GM12878 (cell line): ENCODE measurements around the gene GPATCH3. TPM values are rescaled to one million over a fixed set of nuclear protein-coding genes. Genes with fewer than 3 reads are reported as not detected.

ENCODE experiments used
- ATAC-seq: fragments of 200-7000 bp; cut with Tn5 transposase; 3 replicates; pipeline ENCODE4 v1.9.1; 2020; ENCODE audit warnings: mild to moderate bottlenecking, moderate library complexity
- BruUV-seq: library from RNA; stranded (reverse); fragments of 400-500 nt; replicated peaks from 2 replicates; lab custom pipeline; 2021; lab: Mats Ljungman, UMichigan
- CTCF ChIA-PET: fragments of 300-600 bp; sonication (Branson Sonifier 250); formaldehyde crosslinking; extraction: SDS; loops from one replicate; lab custom pipeline; 2021; ENCODE audit warnings: inconsistent platforms; lab: Yijun Ruan, JAX
- POLR2A ChIA-PET: fragments of 350-600 bp; formaldehyde crosslinking; extraction: SDS; loops from one replicate; lab custom pipeline; 2021; ENCODE audit warnings: inconsistent platforms; lab: Charles Lee
- RAD21 ChIA-PET: fragments of 300-600 bp; sonication (Branson Sonifier 250); formaldehyde crosslinking; loops from one replicate; lab custom pipeline; 2023; ENCODE audit warnings: antibody characterized with exemption; ENCODE audit not compliant: unreplicated experiment; lab: Charles Lee
- SMC1A ChIA-PET: fragments of 300-600 bp; sonication (Branson Sonifier 250); formaldehyde crosslinking; loops from one replicate; lab custom pipeline; 2023; ENCODE audit not compliant: unreplicated experiment, uncharacterized antibody; lab: Charles Lee
- DNase-seq: peaks from one replicate; pipeline ENCODE4 v3.0.0-alpha.2; 2011; ENCODE audit warnings: low read depth, low spot score
- FAIRE-seq: peaks from 3 replicates; lab custom pipeline; 2011; peaks lifted over from hg19 to GRCh38; lab: Jason Lieb, UNC
- H2AFZ ChIP-seq: 2 replicates; pipeline ENCODE4 v1.6.0; 2011; ENCODE audit warnings: low read depth, low read length, control low read depth; ENCODE audit not compliant: control insufficient read depth
- H3K27ac ChIP-seq: 2 replicates; pipeline ENCODE4 v1.5.1; 2011; ENCODE audit warnings: control low read depth; ENCODE audit not compliant: control insufficient read depth, insufficient read depth
- H3K27me3 ChIP-seq, 2 experiments: replicated peaks in 1 of 2; 2 replicates each; pipeline versions ENCODE4 v1.6.0 to v1.6.1; 2011; ENCODE audit warnings: low read length in 1 of 2; ENCODE audit not compliant: control insufficient read depth in 2 of 2, insufficient read depth in 2 of 2
- H3K36me3 ChIP-seq, 2 experiments: 2 replicates each; pipeline ENCODE4 v1.5.1; 2011; ENCODE audit warnings: low read length in 1 of 2; ENCODE audit not compliant: control insufficient read depth in 2 of 2, insufficient read depth in 2 of 2
- H3K4me1 ChIP-seq: 2 replicates; pipeline ENCODE4 v1.6.1; 2011; ENCODE audit warnings: mild to moderate bottlenecking, low read length, moderate library complexity, mixed read lengths; ENCODE audit not compliant: control insufficient read depth, insufficient read depth
- H3K4me2 ChIP-seq: 2 replicates; pipeline ENCODE4 v1.6.0; 2011; ENCODE audit warnings: control low read depth; ENCODE audit not compliant: control insufficient read depth, insufficient read depth
- H3K4me3 ChIP-seq: fragments of 200-600 bp; sonication (generic); 2 replicates; pipeline ENCODE4 v1.5.1; 2016
- H3K79me2 ChIP-seq: 2 replicates; pipeline ENCODE4 v1.6.0; 2011; ENCODE audit warnings: low read length; ENCODE audit not compliant: control insufficient read depth, insufficient read depth
- H3K9ac ChIP-seq: 2 replicates; pipeline ENCODE4 v1.8.0; 2011; ENCODE audit warnings: low read length, control low read depth, mixed read lengths; ENCODE audit not compliant: control insufficient read depth, insufficient read depth
- H3K9me3 ChIP-seq: replicated peaks from 3 replicates; pipeline ENCODE4 v1.5.1; 2011; ENCODE audit warnings: mild to moderate bottlenecking, low read length; ENCODE audit not compliant: control insufficient read depth, insufficient read depth
- H4K20me1 ChIP-seq: 2 replicates; pipeline ENCODE4 v1.6.0; 2011; ENCODE audit not compliant: control insufficient read depth, insufficient read depth
- CREB1 ChIP-seq: IDR thresholded peaks from 2 replicates; pipeline ENCODE4 v1.6.1; 2012; ENCODE audit warnings: low read depth, mild to moderate bottlenecking, inconsistent platforms
- E2F4 ChIP-seq: IDR thresholded peaks from 2 replicates; pipeline ENCODE4 v1.6.1; 2012; ENCODE audit warnings: low read depth, low read length, improper control_type of control experiment
- FOS ChIP-seq: IDR thresholded peaks from 3 replicates; pipeline ENCODE4 v1.6.1; 2011; ENCODE audit warnings: borderline replicate concordance; ENCODE audit not compliant: insufficient read length; ENCODE audit errors: extremely low read depth
- FOXM1 ChIP-seq: IDR thresholded peaks from 2 replicates; pipeline ENCODE4 v1.6.1; 2012; ENCODE audit warnings: low read depth, mild to moderate bottlenecking, inconsistent platforms, low read length, moderate library complexity
- HSF1 ChIP-seq: fragments of 150-350 bp; IDR thresholded peaks from 2 replicates; pipeline ENCODE4 v1.6.1; 2014; ENCODE audit warnings: mild to moderate bottlenecking, low read depth, low read length
- MEF2B ChIP-seq: fragments of 450-650 bp; IDR thresholded peaks from 2 replicates; pipeline ENCODE4 v1.6.1; 2018; ENCODE audit warnings: mild to moderate bottlenecking, moderate library complexity; ENCODE audit not compliant: partially characterized antibody, poor library complexity, severe bottlenecking
- NR2C2 ChIP-seq: IDR thresholded peaks from 2 replicates; pipeline ENCODE4 v1.6.1; 2011; ENCODE audit warnings: borderline replicate concordance, low read depth; ENCODE audit not compliant: control insufficient read depth, insufficient read length
- PAX5 ChIP-seq: IDR thresholded peaks from 2 replicates; pipeline ENCODE4 v1.6.1; 2011; ENCODE audit warnings: low read depth, low read length, borderline replicate concordance
- PML ChIP-seq: IDR thresholded peaks from 2 replicates; pipeline ENCODE4 v1.6.1; 2012; ENCODE audit warnings: low read length, inconsistent platforms
- POU2F2 ChIP-seq: IDR thresholded peaks from 3 replicates; pipeline ENCODE4 v1.6.1; 2011; ENCODE audit warnings: low read depth, mild to moderate bottlenecking, low read length, borderline replicate concordance
- RB1 ChIP-seq: fragments of 450-650 bp; formaldehyde crosslinking; IDR thresholded peaks from 2 replicates; pipeline ENCODE4 v1.6.1; 2017; ENCODE audit warnings: mild to moderate bottlenecking, borderline replicate concordance
- RCOR1 ChIP-seq: conservative IDR thresholded peaks from 2 replicates; pipeline ENCODE4 v1.6.1; 2012; ENCODE audit warnings: low read depth, low read length, improper control_type of control experiment
- RELA ChIP-seq: fragments of 450-650 bp; IDR thresholded peaks from 2 replicates; pipeline ENCODE4 v1.8.0; 2014; ENCODE audit warnings: borderline replicate concordance; ENCODE audit not compliant: partially characterized antibody
- SIN3A ChIP-seq: IDR thresholded peaks from 2 replicates; pipeline ENCODE4 v1.6.1; 2012; ENCODE audit warnings: low read depth, low read length, improper control_type of control experiment
- ZBED1 ChIP-seq: IDR thresholded peaks from 2 replicates; pipeline ENCODE4 v1.6.1; 2016; ENCODE audit warnings: borderline replicate concordance
- ZBTB33 ChIP-seq: fragments of 450-650 bp; IDR thresholded peaks from 2 replicates; pipeline ENCODE4 v1.6.1; 2017; ENCODE audit warnings: mild to moderate bottlenecking
- ZNF622 ChIP-seq: fragments of 450-650 bp; IDR thresholded peaks from 2 replicates; pipeline ENCODE4 v1.6.1; 2017; ENCODE audit warnings: mild to moderate bottlenecking, inconsistent platforms
- ZZZ3 ChIP-seq: IDR thresholded peaks from 2 replicates; pipeline ENCODE4 v1.6.1; 2011; ENCODE audit warnings: low read depth; ENCODE audit not compliant: control insufficient read depth, insufficient read length
- WGBS: methylation state at CpG from one replicate; pipeline ENCODE4 v1.1.6; 2016; ENCODE audit warnings: low lambda C conversion rate; ENCODE audit not compliant: insufficient replicate concordance, insufficient coverage; ENCODE audit errors: missing lambda C conversion rate; 5-methylcytosine and 5-hydroxymethylcytosine counted together
- in situ Hi-C: fragments of 300-500 bp; cut with MboI; formaldehyde crosslinking; loops from 9 replicates; pipeline ENCODE4 v1.14.3; 2018; ENCODE audit warnings: mixed read lengths
- intact Hi-C: fragments of 100-400 bp; cut with micrococcal nuclease; formaldehyde crosslinking; loops from one replicate; pipeline ENCODE4 v1.14.2; 2022; ENCODE audit not compliant: unreplicated experiment
- polyA plus RNA-seq, 11 experiments: library from polyadenylated mRNA; depleted of rRNA in 4 of 11; unstranded in 6 of 11; stranded (reverse) in 5 of 11; fragments of >200 nt; fragmentation: Nextera tagmentation in 4 of 11; fragmentation: Illumina TruSeq in 1 of 11; extraction: Ambion mirVana in 4 of 11; extraction: Trizol in 1 of 11; gene quantifications; 1 replicate in 1 of 11; 2 replicates in 10 of 11; pipeline versions ENCODE4 v1.2.1 to v1.2.3, GENCODE V29; 2011 to 2016; ENCODE audit warnings: inconsistent platforms in 2 of 11, missing spikeins in 2 of 11, low read depth in 1 of 11
- total RNA-seq, 4 experiments: library from RNA; depleted of rRNA in 3 of 4; stranded (reverse); fragments of >200 nt in 3 of 4; fragmentation: Illumina TruSeq in 1 of 4; extraction: Trizol in 1 of 4; gene quantifications; 2 replicates each; pipeline versions ENCODE4 v1.2.1 to v1.2.3, GENCODE V29; 2013 to 2021
- TF ChIP-seq, protein P1 (sequence below): IDR thresholded peaks from 2 replicates; pipeline ENCODE4 v1.6.1; 2011; ENCODE audit warnings: borderline replicate concordance, low read depth, mild to moderate bottlenecking, moderate library complexity, mixed read lengths, low read length; ENCODE audit not compliant: insufficient read depth; ENCODE audit errors: extremely low read length

The GPATCH3 gene
- total and polyA plus RNA-seq, 10 of the 15 experiments (the other 5 are each of a cell fraction or from before 2014, with no cell fraction given), result 0.56 to 13.4 (median 8.7) TPM

GRCh38 chr1:26942656-26943055 lies 42.4 kb upstream of the GPATCH3 start:
- FAIRE-seq, result no peak
- intact Hi-C loops, result no loop called here
- no peak for DNase-seq

More at GRCh38 chr1:26942656-26943055, 42.4 kb upstream of the GPATCH3 start:
- no peak overlapping the region for H3K27ac ChIP-seq
- ATAC-seq, result no peak
- RAD21 ChIA-PET, result no interaction called here
- H3K4me2 ChIP-seq, result no peak overlapping the region
- POLR2A ChIA-PET, result no interaction called here
- no peaks in the 10 kb centered on the region for H3K9me3 ChIP-seq
- SMC1A ChIA-PET, result no interaction called here
- H3K4me1 ChIP-seq, result no peaks in the 10 kb centered on the region
- CTCF ChIA-PET, result no interaction called here
- no peak overlapping the region for H2AFZ ChIP-seq
- no TSS peak for BruUV-seq
- no peaks in the 10 kb centered on the region; the same call in 1 of the 2 replicates for H4K20me1 ChIP-seq
- H3K27me3 ChIP-seq, result no peaks in the 10 kb centered on the region
- no peak overlapping the region for H3K4me3 ChIP-seq
- 94% methylated on average over 12 of the region's 12 CpGs for WGBS
- in situ Hi-C loops, result no loop called here
- H3K79me2 ChIP-seq, result peaks cover 2% of the 10 kb centered on the region; the same call in 1 of the 2 replicates
- no peak overlapping the region for H3K9ac ChIP-seq
- H3K36me3 ChIP-seq, result peaks cover 15 to 35% of the 10 kb centered on the region in 2 experiments
- TF ChIP-seq ZZZ3 (no peak), FOS (no peak), PML (no peak), ZBTB33 (no peak), ZNF622 (no peak), RELA (no peak), RB1 (no peak), SIN3A (no peak), PAX5 (no peak), MEF2B (no peak), RCOR1 (no peak), E2F4 (no peak), POU2F2 (no peak), NR2C2 (no peak), ZBED1 (no peak), CREB1 (no peak), HSF1 (no peak), FOXM1 (no peak)
- TF ChIP-seq, protein P1, sequence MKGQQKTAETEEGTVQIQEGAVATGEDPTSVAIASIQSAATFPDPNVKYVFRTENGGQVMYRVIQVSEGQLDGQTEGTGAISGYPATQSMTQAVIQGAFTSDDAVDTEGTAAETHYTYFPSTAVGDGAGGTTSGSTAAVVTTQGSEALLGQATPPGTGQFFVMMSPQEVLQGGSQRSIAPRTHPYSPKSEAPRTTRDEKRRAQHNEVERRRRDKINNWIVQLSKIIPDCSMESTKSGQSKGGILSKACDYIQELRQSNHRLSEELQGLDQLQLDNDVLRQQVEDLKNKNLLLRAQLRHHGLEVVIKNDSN, result no peak
